Ishikawa (cell line): ENCODE measurements around the gene UBE3B.

Source experiments
- CEBPB ChIP-seq: IDR thresholded peaks from 2 replicates; pipeline ENCODE4 v1.6.1; 2012
- CREB1 ChIP-seq: IDR thresholded peaks from 2 replicates; pipeline ENCODE4 v1.6.1; 2012; ENCODE audit warnings: low read depth
- EGR1 ChIP-seq: IDR thresholded peaks from 2 replicates; pipeline ENCODE4 v1.6.1; 2012
- EP300 ChIP-seq: IDR thresholded peaks from 2 replicates; pipeline ENCODE4 v1.6.1; 2012; ENCODE audit warnings: borderline replicate concordance
- FOXM1 ChIP-seq: IDR thresholded peaks from 2 replicates; pipeline ENCODE4 v1.6.1; 2012; ENCODE audit warnings: low read depth, borderline replicate concordance
- MAX ChIP-seq: IDR thresholded peaks from 2 replicates; pipeline ENCODE4 v1.6.1; 2012
- NFIC ChIP-seq: IDR thresholded peaks from 2 replicates; pipeline ENCODE4 v1.6.1; 2012
- RAD21 ChIP-seq: IDR thresholded peaks from 2 replicates; pipeline ENCODE4 v1.6.1; 2012; ENCODE audit warnings: low read depth
- REST ChIP-seq: IDR thresholded peaks from 2 replicates; pipeline ENCODE4 v1.6.1; 2012; ENCODE audit warnings: low read depth, mild to moderate bottlenecking
- TAF1 ChIP-seq: IDR thresholded peaks from 2 replicates; pipeline ENCODE4 v1.6.1; 2012; ENCODE audit warnings: low read depth, mild to moderate bottlenecking
- TCF12 ChIP-seq: IDR thresholded peaks from 2 replicates; pipeline ENCODE4 v1.6.1; 2012; ENCODE audit warnings: low read depth
- TEAD4 ChIP-seq: IDR thresholded peaks from 2 replicates; pipeline ENCODE4 v1.6.1; 2012
- USF1 ChIP-seq: IDR thresholded peaks from 2 replicates; pipeline ENCODE4 v1.6.1; 2012
- YY1 ChIP-seq: IDR thresholded peaks from 2 replicates; pipeline ENCODE4 v1.6.1; 2012; ENCODE audit warnings: low read depth
- ZBTB7A ChIP-seq: IDR thresholded peaks from 2 replicates; pipeline ENCODE4 v1.6.1; 2012; ENCODE audit warnings: low read depth

UBE3B gene

GRCh38 chr12:109435428-109436187 lies 41.8 kb upstream of the UBE3B start:
- TF ChIP-seq CEBPB (peak; percentile 57; the same call in 1 of the 2 replicates), ZBTB7A (no peak), TEAD4 (0 out of 2 replicates have a peak, but pooled peaks have one; percentile 35), REST (no peak), EGR1 (no peak), TCF12 (peak; percentile 73)

GRCh38 chr12:109436188-109436560 lies 41.3 kb upstream of the UBE3B start:
- no peak for TF ChIP-seq TAF1
- no peak for TF ChIP-seq EGR1
- TF ChIP-seq USF1: no peak
- no peak for TF ChIP-seq FOXM1
- no peak for TF ChIP-seq NFIC
- TF ChIP-seq CEBPB: no peak
- no peak for TF ChIP-seq TEAD4
- TF ChIP-seq RAD21: no peak
- TF ChIP-seq CREB1: no peak
- TF ChIP-seq REST: no peak
- TF ChIP-seq ZBTB7A: no peak
- no peak for TF ChIP-seq YY1

- no peak for TF ChIP-seq REST
- no peak for TF ChIP-seq TCF12
- no peak for TF ChIP-seq TEAD4
- no peak for TF ChIP-seq NFIC
- TF ChIP-seq RAD21: no peak
- no peak for TF ChIP-seq YY1
These were observed 38.3 kb upstream of the UBE3B start for GRCh38 chr12:109439181-109439580.

- no peak for TF ChIP-seq MAX
- TF ChIP-seq TAF1: no peak
- no peak for TF ChIP-seq TEAD4
These were observed 36.5 kb upstream of the UBE3B start for GRCh38 chr12:109440851-109441490.

- TF ChIP-seq EP300 (no peak), NFIC (no peak), CEBPB (no peak), USF1 (no peak), MAX (no peak), REST (no peak)
These were observed 33.6 kb upstream of the UBE3B start for GRCh38 chr12:109443794-109444193.
